ENCODE data around the gene ADAMTS8. TPM values are rescaled to one million over a fixed set of nuclear protein-coding genes. Genes with fewer than 3 reads are reported as not detected.

The ADAMTS8 gene
- total RNA-seq, 1 donor from 2014 or later, result not detected

- Mint-ChIP-seq H3K4me1 (no peaks in the 10 kb centered on the region), H3K9me3 (no peaks in the 10 kb centered on the region), H3K36me3 (ENCODE audit: low read depth) (no peaks in the 10 kb centered on the region), H3K27ac (no peak overlapping the region), H3K4me3 (no peak overlapping the region), H3K27me3 (peaks cover 5% of the 10 kb centered on the region)
- no peak for DNase-seq
- intact Hi-C loops (cut with micrococcal nuclease), result no loop called here
Observed at GRCh38 chr11:130414107-130415080, 14.0 kb downstream of the ADAMTS8 start.

- Mint-ChIP-seq H3K36me3 (ENCODE audit: low read depth) (no peaks in the 10 kb centered on the region), H3K27me3 (peaks cover 5% of the 10 kb centered on the region), H3K9me3 (no peaks in the 10 kb centered on the region), H3K4me3 (no peak overlapping the region), H3K27ac (no peak overlapping the region), H3K4me1 (no peaks in the 10 kb centered on the region)
- intact Hi-C loops (cut with micrococcal nuclease), result no loop called here
- no peak for DNase-seq
Observed at GRCh38 chr11:130413405-130414106, 14.9 kb downstream of the ADAMTS8 start.

- H3K9me3 Mint-ChIP-seq, result no peaks in the 10 kb centered on the region
- DNase-seq, result no peak
- intact Hi-C loops (cut with micrococcal nuclease), result no loop called here
Observed at GRCh38 chr11:130411223-130411622, 17.2 kb downstream of the ADAMTS8 start.

GRCh38 chr11:130409594-130410388 lies 18.6 kb downstream of the ADAMTS8 start:
- DNase-seq, result no peak
- peaks cover 5% of the 10 kb centered on the region for H3K27me3 Mint-ChIP-seq
- no peaks in the 10 kb centered on the region for H3K4me1 Mint-ChIP-seq
- intact Hi-C loops (cut with micrococcal nuclease), result no loop called here
- H3K27ac Mint-ChIP-seq, result no peak overlapping the region
- no peak overlapping the region for H3K4me3 Mint-ChIP-seq
- no peaks in the 10 kb centered on the region for H3K9me3 Mint-ChIP-seq
- no peaks in the 10 kb centered on the region for H3K36me3 Mint-ChIP-seq (ENCODE audit: low read depth)

More at GRCh38 chr11:130411223-130411622, 17.2 kb downstream of the ADAMTS8 start:
- H3K27me3 Mint-ChIP-seq, result peaks cover 5% of the 10 kb centered on the region
- H3K4me3 Mint-ChIP-seq, result no peak overlapping the region
- H3K4me1 Mint-ChIP-seq, result no peaks in the 10 kb centered on the region
- H3K36me3 Mint-ChIP-seq (ENCODE audit: low read depth), result no peaks in the 10 kb centered on the region
- no peak overlapping the region for H3K27ac Mint-ChIP-seq

- intact Hi-C loops (cut with micrococcal nuclease), result no loop called here
Observed at GRCh38 chr11:130408901-130409300, 19.5 kb downstream of the ADAMTS8 start.

GRCh38 chr11:130408401-130408890 lies 20.0 kb downstream of the ADAMTS8 start:
- H3K36me3 Mint-ChIP-seq (ENCODE audit: low read depth), result no peaks in the 10 kb centered on the region
- H3K4me1 Mint-ChIP-seq, result peaks cover 3% of the 10 kb centered on the region
- H3K27ac Mint-ChIP-seq, result no peak overlapping the region
- peaks cover 3% of the 10 kb centered on the region for H3K27me3 Mint-ChIP-seq
- no peaks in the 10 kb centered on the region for H3K9me3 Mint-ChIP-seq
- intact Hi-C loops (cut with micrococcal nuclease), result no loop called here
- no peak overlapping the region for H3K4me3 Mint-ChIP-seq
- DNase-seq, result no peak

More at GRCh38 chr11:130408901-130409300, 19.5 kb downstream of the ADAMTS8 start:
- no peaks in the 10 kb centered on the region for H3K4me1 Mint-ChIP-seq
- DNase-seq, result no peak
- peaks cover 5% of the 10 kb centered on the region for H3K27me3 Mint-ChIP-seq
- no peak overlapping the region for H3K4me3 Mint-ChIP-seq
- H3K27ac Mint-ChIP-seq, result no peak overlapping the region
- H3K9me3 Mint-ChIP-seq, result no peaks in the 10 kb centered on the region
- no peaks in the 10 kb centered on the region for H3K36me3 Mint-ChIP-seq (ENCODE audit: low read depth)

GRCh38 chr11:130407978-130408377 lies 20.4 kb downstream of the ADAMTS8 start:
- intact Hi-C loops (cut with micrococcal nuclease), result no loop called here
- H3K27ac Mint-ChIP-seq, result no peak overlapping the region
- no peaks in the 10 kb centered on the region for H3K9me3 Mint-ChIP-seq
- peaks cover 6% of the 10 kb centered on the region for H3K27me3 Mint-ChIP-seq
- H3K4me1 Mint-ChIP-seq, result peaks cover 6% of the 10 kb centered on the region
- H3K4me3 Mint-ChIP-seq, result no peak overlapping the region
- no peak for DNase-seq
- H3K36me3 Mint-ChIP-seq (ENCODE audit: low read depth), result no peaks in the 10 kb centered on the region

- Mint-ChIP-seq H3K4me3 (no peak overlapping the region), H3K27ac (no peak overlapping the region), H3K9me3 (no peaks in the 10 kb centered on the region), H3K27me3 (peaks cover 12% of the 10 kb centered on the region), H3K36me3 (ENCODE audit: low read depth) (no peaks in the 10 kb centered on the region), H3K4me1 (peaks cover 13% of the 10 kb centered on the region)
- no peak for DNase-seq
- intact Hi-C loops (cut with micrococcal nuclease), result no loop called here
Observed at GRCh38 chr11:130405428-130405827, 23.0 kb downstream of the ADAMTS8 start.

- peaks cover 19% of the 10 kb centered on the region for H3K4me1 Mint-ChIP-seq
- no peak overlapping the region for H3K4me3 Mint-ChIP-seq
- intact Hi-C loops (cut with micrococcal nuclease), result no loop called here
- H3K27me3 Mint-ChIP-seq, result peaks cover 17% of the 10 kb centered on the region
- H3K27ac Mint-ChIP-seq, result no peak overlapping the region
- DNase-seq, result no peak
- no peaks in the 10 kb centered on the region for H3K36me3 Mint-ChIP-seq (ENCODE audit: low read depth)
- H3K9me3 Mint-ChIP-seq, result no peaks in the 10 kb centered on the region
Observed at GRCh38 chr11:130404727-130405126, 23.7 kb downstream of the ADAMTS8 start.

- Mint-ChIP-seq H3K36me3 (ENCODE audit: low read depth) (no peaks in the 10 kb centered on the region), H3K4me3 (no peak overlapping the region)
- no peak for DNase-seq
Observed at GRCh38 chr11:130403967-130404366, 24.4 kb downstream of the ADAMTS8 start.

GRCh38 chr11:130403271-130403804 lies 25.1 kb downstream of the ADAMTS8 start:
- H3K4me1 Mint-ChIP-seq, result peaks cover 19% of the 10 kb centered on the region
- H3K27me3 Mint-ChIP-seq, result peaks cover 22% of the 10 kb centered on the region
- no peak overlapping the region for H3K4me3 Mint-ChIP-seq
- no peaks in the 10 kb centered on the region for H3K9me3 Mint-ChIP-seq
- intact Hi-C loops (cut with micrococcal nuclease), result no loop called here
- no peaks in the 10 kb centered on the region for H3K36me3 Mint-ChIP-seq (ENCODE audit: low read depth)
- H3K27ac Mint-ChIP-seq, result no peak overlapping the region
- DNase-seq, result no peak

More at GRCh38 chr11:130403967-130404366, 24.4 kb downstream of the ADAMTS8 start:
- intact Hi-C loops (cut with micrococcal nuclease), result no loop called here
- Mint-ChIP-seq H3K27ac (no peak overlapping the region), H3K9me3 (no peaks in the 10 kb centered on the region), H3K27me3 (peaks cover 19% of the 10 kb centered on the region), H3K4me1 (peaks cover 19% of the 10 kb centered on the region)

GRCh38 chr11:130402570-130402969 lies 25.8 kb downstream of the ADAMTS8 start:
- intact Hi-C loops (cut with micrococcal nuclease), result no loop called here
- no peak for DNase-seq
- Mint-ChIP-seq H3K4me3 (no peak overlapping the region), H3K27me3 (peaks cover 28% of the 10 kb centered on the region), H3K9me3 (no peaks in the 10 kb centered on the region), H3K27ac (no peak overlapping the region), H3K36me3 (ENCODE audit: low read depth) (no peaks in the 10 kb centered on the region), H3K4me1 (peaks cover 19% of the 10 kb centered on the region)

- H3K4me3 Mint-ChIP-seq, result no peak overlapping the region
- peaks cover 33% of the 10 kb centered on the region for H3K27me3 Mint-ChIP-seq
- H3K4me1 Mint-ChIP-seq, result peaks cover 19% of the 10 kb centered on the region
- H3K9me3 Mint-ChIP-seq, result no peaks in the 10 kb centered on the region
- H3K27ac Mint-ChIP-seq, result no peak overlapping the region
- no peak for DNase-seq
- intact Hi-C loops (cut with micrococcal nuclease), result no loop called here
- H3K36me3 Mint-ChIP-seq (ENCODE audit: low read depth), result no peaks in the 10 kb centered on the region
Observed at GRCh38 chr11:130400781-130401483, 27.5 kb downstream of the ADAMTS8 start.
